ENCODE data around the gene SAMD7.

The SAMD7 gene, protein sequence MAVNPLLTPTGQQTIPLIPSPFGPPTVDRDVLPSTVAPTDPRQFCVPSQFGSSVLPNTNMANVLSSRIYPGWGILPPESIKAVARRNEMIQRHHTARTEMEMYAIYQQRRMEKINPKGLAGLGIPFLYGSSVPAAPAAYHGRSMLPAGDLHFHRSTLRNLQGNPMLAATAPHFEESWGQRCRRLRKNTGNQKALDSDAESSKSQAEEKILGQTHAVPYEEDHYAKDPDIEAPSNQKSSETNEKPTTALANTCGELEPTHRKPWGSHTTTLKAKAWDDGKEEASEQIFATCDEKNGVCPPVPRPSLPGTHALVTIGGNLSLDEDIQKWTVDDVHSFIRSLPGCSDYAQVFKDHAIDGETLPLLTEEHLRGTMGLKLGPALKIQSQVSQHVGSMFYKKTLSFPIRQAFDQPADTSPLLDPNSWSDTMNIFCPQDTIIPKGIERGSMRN

GRCh38 chr3:169911272-169911671 lies at the start of gene SAMD7:
SAMD7 (plus strand) TSS chr3:169911572; CDS start chr3:169919499, 7,927 bp downstream.
- H3K36me3 ChIP-seq (ENCODE audit: control insufficient read depth, insufficient read depth, low read length), result no peaks in the 10 kb centered on the region
- H3K27me3 ChIP-seq (ENCODE audit: control insufficient read depth, insufficient read depth, low read length), result peaks cover 15% of the 10 kb centered on the region
- H3K4me1 ChIP-seq (ENCODE audit: control insufficient read depth, insufficient read depth, low read length), result no peaks in the 10 kb centered on the region
- H3K9ac ChIP-seq (ENCODE audit: low read length), result no peak within 1 kb of the TSS
- H3K4me3 ChIP-seq (ENCODE audit: low read length), result no peak within 1 kb of the TSS
- H3K9me3 ChIP-seq (ENCODE audit: control insufficient read depth, low read length), result no peaks in the 10 kb centered on the region

DNA sequence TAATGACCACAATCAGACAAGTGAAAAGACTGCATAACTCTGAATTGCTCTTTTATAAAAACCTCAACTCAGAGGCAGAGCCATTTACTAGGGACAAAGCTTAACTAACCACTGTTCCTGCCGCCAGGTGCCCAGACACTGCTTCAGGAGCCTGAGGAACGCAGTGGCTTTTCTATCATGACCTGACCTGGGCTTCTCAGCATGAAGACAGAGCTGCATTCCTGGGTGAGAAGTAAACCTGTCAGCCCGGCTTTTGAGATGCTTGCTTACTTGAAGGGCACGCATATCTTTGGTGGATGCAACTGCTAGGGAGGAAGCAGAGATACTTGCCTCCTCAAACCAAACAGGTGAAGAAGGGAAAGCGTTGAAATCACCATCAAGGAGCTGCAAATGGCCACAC lies 49.5 kb upstream of the SAMD7 start:
- Histone ChIP-seq H3K4me3 (ENCODE audit: low read length) (no peak overlapping the region), H3K4me1 (ENCODE audit: control insufficient read depth, insufficient read depth, low read length) (peaks cover 7% of the 10 kb centered on the region), H3K27me3 (ENCODE audit: control insufficient read depth, insufficient read depth, low read length) (no peaks in the 10 kb centered on the region), H3K9me3 (ENCODE audit: control insufficient read depth, low read length) (no peaks in the 10 kb centered on the region), H3K9ac (ENCODE audit: low read length) (no peak overlapping the region), H3K36me3 (ENCODE audit: control insufficient read depth, insufficient read depth, low read length) (peaks cover 3% of the 10 kb centered on the region)

- no peaks in the 10 kb centered on the region for H3K27me3 ChIP-seq (ENCODE audit: control insufficient read depth, insufficient read depth, low read length)
- H3K4me3 ChIP-seq (ENCODE audit: low read length), result no peak overlapping the region
- no peak overlapping the region for H3K9ac ChIP-seq (ENCODE audit: low read length)
- peaks cover 3% of the 10 kb centered on the region for H3K36me3 ChIP-seq (ENCODE audit: control insufficient read depth, insufficient read depth, low read length)
- H3K4me1 ChIP-seq (ENCODE audit: control insufficient read depth, insufficient read depth, low read length), result peaks cover 7% of the 10 kb centered on the region
- no peaks in the 10 kb centered on the region for H3K9me3 ChIP-seq (ENCODE audit: control insufficient read depth, low read length)
These were observed 47.9 kb upstream of the SAMD7 start for GRCh38 chr3:169863458-169863899.

DNA sequence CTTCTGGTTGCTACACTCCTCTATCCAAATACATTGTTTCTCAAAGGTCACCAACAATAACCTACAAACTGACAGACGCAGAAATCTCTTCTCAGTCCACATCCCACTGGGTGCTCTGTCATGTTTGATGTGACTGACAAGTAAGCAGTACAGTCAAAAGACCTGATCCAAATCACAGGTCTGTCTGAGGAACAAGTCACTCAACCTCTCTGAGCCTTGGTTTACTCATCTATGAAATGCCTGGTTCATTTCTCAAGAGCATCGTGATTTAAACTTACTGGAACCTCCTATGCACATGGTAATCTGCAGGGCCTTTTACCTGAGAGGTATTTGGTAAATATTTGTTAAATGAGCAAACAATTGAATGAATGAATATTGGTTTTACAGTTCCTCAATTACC lies 47.1 kb upstream of the SAMD7 start:
- H3K4me1 ChIP-seq (ENCODE audit: control insufficient read depth, insufficient read depth, low read length), result peaks cover 7% of the 10 kb centered on the region

GRCh38 chr3:169865176-169865767 lies 46.1 kb upstream of the SAMD7 start:
- Histone ChIP-seq H3K36me3 (ENCODE audit: control insufficient read depth, insufficient read depth, low read length) (peaks cover 3% of the 10 kb centered on the region), H3K9ac (ENCODE audit: low read length) (peak overlapping the region; percentile 29), H3K27me3 (ENCODE audit: control insufficient read depth, insufficient read depth, low read length) (no peaks in the 10 kb centered on the region), H3K4me3 (ENCODE audit: low read length) (no peak overlapping the region), H3K4me1 (ENCODE audit: control insufficient read depth, insufficient read depth, low read length) (peaks cover 10% of the 10 kb centered on the region), H3K9me3 (ENCODE audit: control insufficient read depth, low read length) (no peaks in the 10 kb centered on the region)

More for the DNA sequence above, 47.1 kb upstream of the SAMD7 start:
- no peaks in the 10 kb centered on the region for H3K27me3 ChIP-seq (ENCODE audit: control insufficient read depth, insufficient read depth, low read length)
- peaks cover 3% of the 10 kb centered on the region for H3K36me3 ChIP-seq (ENCODE audit: control insufficient read depth, insufficient read depth, low read length)
- no peak overlapping the region for H3K4me3 ChIP-seq (ENCODE audit: low read length)
- no peaks in the 10 kb centered on the region for H3K9me3 ChIP-seq (ENCODE audit: control insufficient read depth, low read length)
- H3K9ac ChIP-seq (ENCODE audit: low read length), result no peak overlapping the region

DNA sequence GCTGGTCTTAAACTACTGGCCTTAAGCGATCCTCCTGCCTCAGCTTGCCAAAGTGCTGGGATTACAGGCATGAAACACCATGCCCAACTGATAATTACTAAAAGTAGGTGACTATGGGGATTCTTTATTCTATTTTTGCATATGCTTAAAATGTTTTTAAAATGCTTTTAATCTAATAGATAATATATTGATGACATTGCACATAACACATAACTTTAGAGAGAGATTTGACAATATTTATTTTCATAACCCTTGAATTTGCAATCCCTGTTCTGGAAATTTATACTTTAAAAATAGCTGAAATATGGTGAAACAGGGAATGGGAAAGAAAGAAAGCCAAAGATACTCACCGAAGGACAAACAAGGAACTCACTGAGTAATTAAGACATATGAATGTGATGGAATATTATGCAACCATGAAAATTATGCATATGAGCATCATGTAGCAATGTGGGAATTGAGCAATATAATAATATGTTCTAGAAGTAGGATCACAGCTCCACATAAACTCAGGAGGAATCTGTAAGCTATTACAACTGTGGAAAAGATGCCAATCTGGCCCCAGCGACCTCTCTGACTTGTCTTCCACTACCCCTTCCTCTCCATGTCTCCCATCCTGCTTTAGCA lies 43.7 kb upstream of the SAMD7 start:
- Histone ChIP-seq H3K4me3 (ENCODE audit: low read length) (no peak overlapping the region), H3K9ac (ENCODE audit: low read length) (no peak overlapping the region), H3K36me3 (ENCODE audit: control insufficient read depth, insufficient read depth, low read length) (no peaks in the 10 kb centered on the region), H3K9me3 (ENCODE audit: control insufficient read depth, low read length) (no peaks in the 10 kb centered on the region), H3K27me3 (ENCODE audit: control insufficient read depth, insufficient read depth, low read length) (no peaks in the 10 kb centered on the region), H3K4me1 (ENCODE audit: control insufficient read depth, insufficient read depth, low read length) (peaks cover 29% of the 10 kb centered on the region)

GRCh38 chr3:169868369-169868768 lies 43.0 kb upstream of the SAMD7 start:
- Histone ChIP-seq H3K27me3 (ENCODE audit: control insufficient read depth, insufficient read depth, low read length) (no peaks in the 10 kb centered on the region), H3K9me3 (ENCODE audit: control insufficient read depth, low read length) (no peaks in the 10 kb centered on the region), H3K36me3 (ENCODE audit: control insufficient read depth, insufficient read depth, low read length) (no peaks in the 10 kb centered on the region), H3K4me3 (ENCODE audit: low read length) (no peak overlapping the region), H3K9ac (ENCODE audit: low read length) (no peak overlapping the region), H3K4me1 (ENCODE audit: control insufficient read depth, insufficient read depth, low read length) (peaks cover 29% of the 10 kb centered on the region)

DNA sequence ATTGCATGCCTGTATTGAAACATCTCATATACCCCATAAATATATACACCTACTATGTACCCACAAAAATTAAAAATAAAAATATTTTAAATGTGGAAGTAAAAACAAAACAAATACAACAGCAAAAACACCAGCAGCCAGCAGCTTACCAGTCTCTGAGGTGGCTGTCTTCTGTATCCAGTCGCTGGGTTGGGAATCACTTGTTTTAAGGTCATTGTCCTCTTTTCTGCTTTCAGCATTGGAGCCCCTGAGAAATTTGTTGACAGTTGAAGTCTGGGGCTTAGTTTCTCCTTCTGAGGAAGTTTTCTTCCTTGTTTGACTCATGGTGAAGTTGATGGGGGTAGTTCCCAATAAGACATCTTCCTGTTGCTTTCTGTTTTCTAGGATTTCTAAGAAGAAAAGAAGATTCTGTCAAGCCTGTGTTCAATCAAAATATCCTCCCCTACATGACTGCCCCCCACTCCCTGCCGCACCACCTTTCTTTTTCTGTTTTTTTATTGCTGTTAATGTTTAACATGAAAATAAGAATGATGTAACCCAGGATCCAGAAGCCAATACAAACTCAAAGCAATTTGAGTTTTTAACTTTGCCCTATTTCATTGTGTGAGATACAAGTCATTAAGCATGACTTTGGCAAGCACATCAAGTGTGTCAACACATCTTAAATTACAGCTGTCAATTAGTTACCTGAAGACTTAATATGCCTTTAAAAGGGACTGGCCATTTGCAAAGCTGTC lies 41.7 kb upstream of the SAMD7 start, which contains the start of gene LRRC31:
Gene LRRC31, minus strand, starts transcription at position 452 of the 737 bp plus-strand sequence. Its CDS starts 128 bp downstream, at position 324.
- H3K27me3 ChIP-seq (ENCODE audit: control insufficient read depth, insufficient read depth, low read length), result no peaks in the 10 kb centered on the region
- peaks cover 29% of the 10 kb centered on the region for H3K4me1 ChIP-seq (ENCODE audit: control insufficient read depth, insufficient read depth, low read length)
- peak within 1 kb of the TSS; percentile 56 for H3K9ac ChIP-seq (ENCODE audit: low read length)
- H3K4me3 ChIP-seq (ENCODE audit: low read length), result no peak within 1 kb of the TSS
- no peaks in the 10 kb centered on the region for H3K9me3 ChIP-seq (ENCODE audit: control insufficient read depth, low read length)
- H3K36me3 ChIP-seq (ENCODE audit: control insufficient read depth, insufficient read depth, low read length), result no peaks in the 10 kb centered on the region

GRCh38 chr3:169871129-169871886 lies 40.1 kb upstream of the SAMD7 start:
- Histone ChIP-seq H3K9me3 (ENCODE audit: control insufficient read depth, low read length) (no peaks in the 10 kb centered on the region), H3K27me3 (ENCODE audit: control insufficient read depth, insufficient read depth, low read length) (no peaks in the 10 kb centered on the region), H3K36me3 (ENCODE audit: control insufficient read depth, insufficient read depth, low read length) (no peaks in the 10 kb centered on the region), H3K4me1 (ENCODE audit: control insufficient read depth, insufficient read depth, low read length) (peaks cover 21% of the 10 kb centered on the region), H3K4me3 (ENCODE audit: low read length) (no peak overlapping the region), H3K9ac (ENCODE audit: low read length) (peak overlapping the region; percentile 36)

GRCh38 chr3:169879013-169879557 lies 32.3 kb upstream of the SAMD7 start:
- no peaks in the 10 kb centered on the region for H3K27me3 ChIP-seq (ENCODE audit: control insufficient read depth, insufficient read depth, low read length)
- no peak overlapping the region for H3K4me3 ChIP-seq (ENCODE audit: low read length)
- H3K4me1 ChIP-seq (ENCODE audit: control insufficient read depth, insufficient read depth, low read length), result no peaks in the 10 kb centered on the region
- H3K9me3 ChIP-seq (ENCODE audit: control insufficient read depth, low read length), result no peaks in the 10 kb centered on the region
- no peaks in the 10 kb centered on the region for H3K36me3 ChIP-seq (ENCODE audit: control insufficient read depth, insufficient read depth, low read length)
- H3K9ac ChIP-seq (ENCODE audit: low read length), result no peak overlapping the region

Data from mucosa of stomach (tissue), 1 donor.